ENCODE results near the gene CHEK1. TPM values are rescaled to one million over a fixed set of nuclear protein-coding genes. Genes with fewer than 3 reads are reported as not detected.
A peak's percentile ranks its signal among the peaks of the same experiment; 100 is the strongest.

The CHEK1 gene
- total RNA-seq, 2 experiments from 2014 or later: 132 to 160 TPM

DNA sequence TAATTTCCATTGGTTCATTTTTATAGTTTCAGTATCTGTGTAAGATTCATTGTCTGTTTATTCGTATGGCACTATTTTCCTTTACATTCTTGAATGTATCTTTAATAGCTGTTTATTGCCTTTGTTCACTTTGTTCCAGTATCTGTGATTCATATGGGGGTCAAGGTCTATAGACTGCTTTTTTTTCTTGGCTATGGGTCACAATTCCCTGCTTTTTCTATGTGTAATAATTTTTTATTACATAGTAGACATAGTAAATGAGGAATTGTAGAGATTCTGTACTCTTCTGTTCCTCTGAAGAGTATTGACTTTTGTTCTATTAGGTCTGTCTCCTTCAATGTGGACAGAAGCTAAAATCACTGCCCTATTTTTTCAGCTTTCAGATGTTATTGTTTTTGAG is 45.2 kb downstream of the CHEK1 start:
- POLR2A ChIA-PET: no interaction called here
- Mint-ChIP-seq H3K27me3 (no peaks in the 10 kb centered on the region), H3K27ac (no peak overlapping the region), H3K36me3 (ENCODE audit: low read depth) (peaks cover 43% of the 10 kb centered on the region), H3K9me3 (ENCODE audit: low read depth) (peaks cover 11% of the 10 kb centered on the region), H3K4me1 (no peaks in the 10 kb centered on the region), H3K4me3 (no peak overlapping the region)
- DNase-seq (no peak), ATAC-seq (no peak)
- intact Hi-C loops (cut with DNase I, micrococcal nuclease): no loop called here
- CTCF ChIA-PET: interaction anchor here (1.8 kb wide), 1 partner anchor 10 kb away, joined by 7 read pairs; the partner anchor contains the start of gene ACRV1

GRCh38 chr11:125671561-125671960 is 46.6 kb downstream of the CHEK1 start:
- no peak overlapping the region for H3K27ac Mint-ChIP-seq
- CTCF ChIA-PET: no interaction called here
- no peak for DNase-seq
- no peaks in the 10 kb centered on the region for H3K27me3 Mint-ChIP-seq
- intact Hi-C loops (cut with DNase I, micrococcal nuclease): no loop called here
- ATAC-seq: no peak
- peaks cover 37% of the 10 kb centered on the region for H3K36me3 Mint-ChIP-seq (ENCODE audit: low read depth)
- peaks cover 7% of the 10 kb centered on the region for H3K9me3 Mint-ChIP-seq (ENCODE audit: low read depth)
- H3K4me1 Mint-ChIP-seq: no peaks in the 10 kb centered on the region
- POLR2A ChIA-PET: no interaction called here
- H3K4me3 Mint-ChIP-seq: no peak overlapping the region

DNA sequence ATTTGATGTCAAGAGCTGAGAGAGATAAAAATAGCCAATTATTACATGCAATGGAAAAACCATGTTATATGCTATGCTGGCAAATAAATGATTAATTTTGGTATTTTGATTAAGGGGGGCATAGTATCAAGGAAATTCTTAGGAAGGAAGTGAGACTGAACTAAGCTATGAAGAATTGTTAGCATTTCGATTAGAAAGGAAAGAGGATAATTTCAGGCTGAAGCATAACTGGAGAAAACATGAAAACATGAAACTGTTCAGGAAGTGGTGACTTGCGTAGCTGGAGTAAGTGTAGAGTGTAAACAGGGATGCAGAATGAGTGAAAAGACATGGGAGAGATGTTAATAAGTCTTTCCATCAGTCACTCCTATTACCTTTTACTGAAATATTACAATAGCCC is 49.2 kb downstream of the CHEK1 start:
- Mint-ChIP-seq H3K4me1 (no peaks in the 10 kb centered on the region), H3K36me3 (ENCODE audit: low read depth) (peaks cover 38% of the 10 kb centered on the region)
- ATAC-seq: no peak

GRCh38 chr11:125675196-125675595 is 50.2 kb downstream of the CHEK1 start:
- Mint-ChIP-seq H3K36me3 (ENCODE audit: low read depth) (peaks cover 35% of the 10 kb centered on the region), H3K9me3 (ENCODE audit: low read depth) (no peaks in the 10 kb centered on the region), H3K27ac (no peak overlapping the region), H3K4me1 (peaks cover 2% of the 10 kb centered on the region), H3K4me3 (no peak overlapping the region), H3K27me3 (no peaks in the 10 kb centered on the region)
- ATAC-seq (no peak), DNase-seq (no peak)
- intact Hi-C loops (cut with DNase I, micrococcal nuclease): no loop called here
- POLR2A ChIA-PET: no interaction called here
- CTCF ChIA-PET: no interaction called here

More for the DNA sequence above, 49.2 kb downstream of the CHEK1 start:
- POLR2A ChIA-PET: no interaction called here
- no peak overlapping the region for H3K4me3 Mint-ChIP-seq
- H3K9me3 Mint-ChIP-seq (ENCODE audit: low read depth): no peaks in the 10 kb centered on the region
- H3K27ac Mint-ChIP-seq: no peak overlapping the region
- intact Hi-C loops (cut with DNase I, micrococcal nuclease): no loop called here
- no peaks in the 10 kb centered on the region for H3K27me3 Mint-ChIP-seq
- DNase-seq: no peak
- CTCF ChIA-PET: no interaction called here

GRCh38 chr11:125679397-125679796 is 54.4 kb downstream of the CHEK1 start:
- Mint-ChIP-seq H3K36me3 (ENCODE audit: low read depth) (peaks cover 27% of the 10 kb centered on the region), H3K4me3 (no peak overlapping the region), H3K27me3 (no peaks in the 10 kb centered on the region), H3K9me3 (ENCODE audit: low read depth) (no peaks in the 10 kb centered on the region), H3K27ac (no peak overlapping the region), H3K4me1 (peaks cover 2% of the 10 kb centered on the region)
- DNase-seq: no peak
- intact Hi-C loops (cut with DNase I, micrococcal nuclease): no loop called here
- ChIA-PET CTCF (interaction anchor here (0.5 to 1.4 kb wide), 4 partner anchors 9 to 49 kb away, joined by 3 to 7 read pairs (median 3); no protein-coding TSS in a partner anchor), POLR2A (no interaction called here)
- peak; percentile 30 for ATAC-seq

- Mint-ChIP-seq H3K4me1 (peaks cover 2% of the 10 kb centered on the region), H3K9me3 (ENCODE audit: low read depth) (no peaks in the 10 kb centered on the region), H3K27me3 (no peaks in the 10 kb centered on the region), H3K27ac (no peak overlapping the region), H3K36me3 (ENCODE audit: low read depth) (peaks cover 27% of the 10 kb centered on the region), H3K4me3 (no peak overlapping the region)
- POLR2A ChIA-PET: no interaction called here
- CTCF ChIA-PET: interaction anchor here (0.5 to 1.4 kb wide), 4 partner anchors 10 to 48 kb away, joined by 3 to 7 read pairs (median 3); no protein-coding TSS in a partner anchor
- ATAC-seq (peak; percentile 64), DNase-seq (no peak)
- intact Hi-C loops (cut with DNase I, micrococcal nuclease): no loop called here
Measured at GRCh38 chr11:125679837-125680236, 54.9 kb downstream of the CHEK1 start.

DNA sequence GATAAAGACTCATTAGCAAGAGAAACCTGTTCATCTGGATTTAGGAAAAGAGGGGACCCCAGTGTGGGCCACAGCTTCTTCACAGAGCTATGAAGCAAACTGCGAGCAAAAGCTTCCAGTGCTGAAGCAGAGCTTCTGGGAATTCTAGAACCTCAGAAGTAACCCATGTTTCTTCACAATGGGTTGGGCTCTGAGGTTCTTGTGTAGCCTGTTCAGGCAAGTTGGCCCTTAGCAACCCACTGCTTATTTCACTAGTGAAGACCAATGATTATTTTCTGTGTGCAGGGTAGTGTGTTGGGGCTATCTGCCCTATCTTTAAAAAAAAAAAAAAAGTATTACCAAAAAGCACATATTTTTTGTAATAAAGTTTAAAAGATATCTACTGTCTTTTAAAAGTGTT is 55.8 kb downstream of the CHEK1 start, which contains the start of gene ACRV1:
ACRV1 (minus strand) TSS at position 101 of the 400 bp plus-strand sequence; CDS start at position 34, 67 bp downstream.
- intact Hi-C loops (cut with DNase I, micrococcal nuclease): no loop called here
- DNase-seq: no peak
- Mint-ChIP-seq H3K9me3 (ENCODE audit: low read depth) (no peaks in the 10 kb centered on the region), H3K4me1 (peaks cover 2% of the 10 kb centered on the region), H3K36me3 (ENCODE audit: low read depth) (peaks cover 27% of the 10 kb centered on the region), H3K27ac (no peak within 1 kb of the TSS), H3K4me3 (no peak within 1 kb of the TSS), H3K27me3 (no peaks in the 10 kb centered on the region)
- POLR2A ChIA-PET: interaction anchor here (0.7 kb wide), 1 partner anchor 227 kb away, joined by 3 read pairs; no protein-coding TSS in a partner anchor
- CTCF ChIA-PET: interaction anchor here (1.4 kb wide), 1 partner anchor 10 kb away, joined by 7 read pairs; no protein-coding TSS in a partner anchor
- ATAC-seq: no peak

GRCh38 chr11:125685228-125685627 is 60.3 kb downstream of the CHEK1 start:
- POLR2A ChIA-PET: interaction anchor here (0.6 kb wide), 1 partner anchor 553 kb away, joined by 3 read pairs; no protein-coding TSS in a partner anchor
- ATAC-seq: no peak

DNA sequence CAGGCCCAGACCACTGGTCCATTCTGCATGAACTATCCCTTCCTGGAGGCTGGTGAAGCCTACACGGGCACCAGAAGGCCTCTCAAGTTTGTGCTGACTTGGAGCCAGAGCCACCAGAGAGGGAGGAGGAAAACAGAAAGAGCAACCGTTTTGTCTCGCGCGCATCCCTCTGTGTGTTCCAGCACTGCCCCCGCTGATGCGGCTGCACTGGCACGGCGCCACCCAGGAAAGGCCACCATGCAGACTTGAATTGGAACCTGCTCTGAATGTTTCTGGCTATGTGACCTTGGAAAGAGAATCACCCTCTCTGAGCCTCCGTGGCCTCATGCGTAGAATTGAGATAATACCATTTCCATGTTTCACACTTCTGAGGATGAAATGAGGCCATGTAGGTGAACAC is 63.1 kb downstream of the CHEK1 start:
- no peak for DNase-seq
- Mint-ChIP-seq H3K27ac (no peak overlapping the region), H3K9me3 (ENCODE audit: low read depth) (no peaks in the 10 kb centered on the region), H3K36me3 (ENCODE audit: low read depth) (no peaks in the 10 kb centered on the region), H3K4me1 (no peaks in the 10 kb centered on the region), H3K4me3 (no peak overlapping the region), H3K27me3 (no peaks in the 10 kb centered on the region)
- CTCF ChIA-PET: no interaction called here
- POLR2A ChIA-PET: no interaction called here
- intact Hi-C loops (cut with DNase I, micrococcal nuclease): no loop called here
- no peak for ATAC-seq

More at GRCh38 chr11:125685228-125685627, 60.3 kb downstream of the CHEK1 start:
- CTCF ChIA-PET: no interaction called here
- Mint-ChIP-seq H3K9me3 (ENCODE audit: low read depth) (no peaks in the 10 kb centered on the region), H3K4me3 (no peak overlapping the region), H3K27me3 (no peaks in the 10 kb centered on the region), H3K4me1 (no peaks in the 10 kb centered on the region), H3K27ac (no peak overlapping the region), H3K36me3 (ENCODE audit: low read depth) (peaks cover 2% of the 10 kb centered on the region)
- DNase-seq: no peak
- intact Hi-C loops (cut with DNase I, micrococcal nuclease): no loop called here

GRCh38 chr11:125688632-125689031 is 63.7 kb downstream of the CHEK1 start:
- ChIA-PET CTCF (no interaction called here), POLR2A (no interaction called here)
- Mint-ChIP-seq H3K9me3 (ENCODE audit: low read depth) (no peaks in the 10 kb centered on the region), H3K27ac (no peak overlapping the region), H3K27me3 (no peaks in the 10 kb centered on the region), H3K36me3 (ENCODE audit: low read depth) (no peaks in the 10 kb centered on the region), H3K4me3 (no peak overlapping the region), H3K4me1 (no peaks in the 10 kb centered on the region)
- no peak for DNase-seq
- intact Hi-C loops (cut with DNase I, micrococcal nuclease): no loop called here
- ATAC-seq: no peak

- POLR2A ChIA-PET: no interaction called here
- CTCF ChIA-PET: no interaction called here
- H3K36me3 Mint-ChIP-seq (ENCODE audit: low read depth): no peaks in the 10 kb centered on the region
- DNase-seq (no peak), ATAC-seq (no peak)
- no peak overlapping the region for H3K4me3 Mint-ChIP-seq
- H3K4me1 Mint-ChIP-seq: no peaks in the 10 kb centered on the region
- intact Hi-C loops (cut with DNase I, micrococcal nuclease): no loop called here
- no peaks in the 10 kb centered on the region for H3K27me3 Mint-ChIP-seq
- H3K9me3 Mint-ChIP-seq (ENCODE audit: low read depth): no peaks in the 10 kb centered on the region
- H3K27ac Mint-ChIP-seq: no peak overlapping the region
Measured at GRCh38 chr11:125689274-125689859, 64.4 kb downstream of the CHEK1 start.

DNA sequence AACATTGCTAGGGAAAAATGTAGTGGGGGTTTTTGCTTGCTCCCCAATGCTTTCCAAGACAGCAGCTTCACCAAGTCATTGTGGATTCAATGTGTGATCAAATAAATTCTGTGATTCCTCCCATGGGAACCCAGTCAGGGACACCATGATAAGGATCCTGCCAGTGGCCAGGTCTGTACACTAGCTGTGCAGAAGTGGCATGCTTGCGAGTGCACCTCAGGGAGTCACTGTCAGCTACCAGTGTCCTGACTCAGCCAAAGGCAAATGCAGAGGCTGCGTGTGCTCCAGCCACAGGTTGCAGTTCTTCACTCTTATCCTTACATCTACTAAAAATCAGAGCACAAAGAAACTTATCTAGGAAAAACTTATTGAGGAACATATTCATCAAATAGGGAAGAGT is 65.0 kb downstream of the CHEK1 start:
- Mint-ChIP-seq H3K36me3 (ENCODE audit: low read depth) (no peaks in the 10 kb centered on the region), H3K4me1 (no peaks in the 10 kb centered on the region), H3K9me3 (ENCODE audit: low read depth) (no peaks in the 10 kb centered on the region), H3K27ac (no peak overlapping the region), H3K27me3 (no peaks in the 10 kb centered on the region), H3K4me3 (no peak overlapping the region)
- ATAC-seq (no peak), DNase-seq (no peak)
- intact Hi-C loops (cut with DNase I, micrococcal nuclease): no loop called here
- ChIA-PET POLR2A (no interaction called here), CTCF (interaction anchor here (1.1 kb wide), 1 partner anchor 18 kb away, joined by 3 read pairs; no protein-coding TSS in a partner anchor)

Measured in activated CD4-positive, alpha-beta T cell treated with anti-CD3 and anti-CD28 coated beads for 36 hours (primary cell).